HEK293 (cell line): ENCODE measurements around the gene TBX1.

Source experiments
- ZNF274 ChIP-seq, 2 experiments: fragments of 200-500 bp in 1 of 2; fragments of 450-650 bp in 1 of 2; sonication (Bioruptor generic) in 1 of 2; formaldehyde crosslinking in 1 of 2; IDR thresholded peaks; 2 replicates each; pipeline versions ENCODE4 v1.5.1 to v1.6.1; 2014 to 2016; ENCODE audit warnings: borderline replicate concordance in 1 of 2, inconsistent platforms in 1 of 2, low read length in 1 of 2, missing biosample characterization in 1 of 2, missing genetic modification characterization in 1 of 2
- ZNF335 ChIP-seq: fragments of 450-650 bp; formaldehyde crosslinking; conservative IDR thresholded peaks from 2 replicates; pipeline ENCODE4 v1.5.1; 2016; ENCODE audit warnings: missing biosample characterization, missing genetic modification characterization
- ZNF548 ChIP-seq: fragments of 450-650 bp; formaldehyde crosslinking; IDR thresholded peaks from 2 replicates; pipeline ENCODE4 v1.5.1; 2016; ENCODE audit warnings: missing biosample characterization, missing genetic modification characterization
- ZNF549 ChIP-seq: fragments of 450-650 bp; IDR thresholded peaks from 2 replicates; pipeline ENCODE4 v1.5.1; 2018; ENCODE audit warnings: missing biosample characterization, missing genetic modification characterization, mild to moderate bottlenecking, inconsistent platforms, moderate library complexity
- ZNF629 ChIP-seq: fragments of 450-650 bp; formaldehyde crosslinking; IDR thresholded peaks from 2 replicates; pipeline ENCODE4 v1.5.1; 2017; ENCODE audit warnings: missing biosample characterization, missing genetic modification characterization
- TF ChIP-seq, protein P1 (sequence below): fragments of 450-650 bp; formaldehyde crosslinking; IDR thresholded peaks from 2 replicates; pipeline ENCODE4 v1.5.1; 2016; ENCODE audit warnings: missing biosample characterization, missing genetic modification characterization
- TF ChIP-seq, protein P2 (sequence below): fragments of 450-650 bp; formaldehyde crosslinking; IDR thresholded peaks from 2 replicates; pipeline ENCODE4 v1.5.1; 2016; ENCODE audit warnings: missing biosample characterization, missing genetic modification characterization

DNA sequence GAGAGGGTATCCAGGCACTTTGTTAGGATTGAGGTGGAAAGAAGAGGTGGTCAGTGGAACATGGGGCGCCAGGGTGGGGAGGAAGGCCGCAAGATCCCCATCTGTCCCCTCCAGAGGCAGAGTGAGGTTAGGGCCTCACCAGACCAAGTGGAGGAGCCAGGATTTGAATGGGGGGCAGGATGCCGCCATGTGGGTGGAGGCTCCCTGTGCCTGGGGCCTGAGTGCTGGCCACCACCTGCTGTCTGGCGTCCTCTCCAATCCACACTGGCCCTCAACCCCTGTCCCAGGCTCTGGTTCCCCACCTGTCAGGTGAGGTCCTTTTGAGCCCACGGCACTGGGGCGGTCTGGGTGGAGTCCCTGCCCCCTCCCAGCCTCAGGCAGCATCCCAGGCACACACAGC is 17.5 kb upstream of the TBX1 start:
- TF ChIP-seq, protein P1, sequence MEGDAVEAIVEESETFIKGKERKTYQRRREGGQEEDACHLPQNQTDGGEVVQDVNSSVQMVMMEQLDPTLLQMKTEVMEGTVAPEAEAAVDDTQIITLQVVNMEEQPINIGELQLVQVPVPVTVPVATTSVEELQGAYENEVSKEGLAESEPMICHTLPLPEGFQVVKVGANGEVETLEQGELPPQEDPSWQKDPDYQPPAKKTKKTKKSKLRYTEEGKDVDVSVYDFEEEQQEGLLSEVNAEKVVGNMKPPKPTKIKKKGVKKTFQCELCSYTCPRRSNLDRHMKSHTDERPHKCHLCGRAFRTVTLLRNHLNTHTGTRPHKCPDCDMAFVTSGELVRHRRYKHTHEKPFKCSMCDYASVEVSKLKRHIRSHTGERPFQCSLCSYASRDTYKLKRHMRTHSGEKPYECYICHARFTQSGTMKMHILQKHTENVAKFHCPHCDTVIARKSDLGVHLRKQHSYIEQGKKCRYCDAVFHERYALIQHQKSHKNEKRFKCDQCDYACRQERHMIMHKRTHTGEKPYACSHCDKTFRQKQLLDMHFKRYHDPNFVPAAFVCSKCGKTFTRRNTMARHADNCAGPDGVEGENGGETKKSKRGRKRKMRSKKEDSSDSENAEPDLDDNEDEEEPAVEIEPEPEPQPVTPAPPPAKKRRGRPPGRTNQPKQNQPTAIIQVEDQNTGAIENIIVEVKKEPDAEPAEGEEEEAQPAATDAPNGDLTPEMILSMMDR (tag by site-specific recombination): no peak
- TF ChIP-seq ZNF548 (tag by site-specific recombination): no peak
- no peak for TF ChIP-seq ZNF549 (tag by site-specific recombination)
- TF ChIP-seq ZNF274 (IDR thresholded peaks at IDR 0.05; ENCODE audit: low read length): no peak
- TF ChIP-seq ZNF274 (tag by site-specific recombination; IDR thresholded peaks at IDR 0.05; ENCODE audit: borderline replicate concordance): no peak
- TF ChIP-seq ZNF335: no peak
- TF ChIP-seq, protein P2, sequence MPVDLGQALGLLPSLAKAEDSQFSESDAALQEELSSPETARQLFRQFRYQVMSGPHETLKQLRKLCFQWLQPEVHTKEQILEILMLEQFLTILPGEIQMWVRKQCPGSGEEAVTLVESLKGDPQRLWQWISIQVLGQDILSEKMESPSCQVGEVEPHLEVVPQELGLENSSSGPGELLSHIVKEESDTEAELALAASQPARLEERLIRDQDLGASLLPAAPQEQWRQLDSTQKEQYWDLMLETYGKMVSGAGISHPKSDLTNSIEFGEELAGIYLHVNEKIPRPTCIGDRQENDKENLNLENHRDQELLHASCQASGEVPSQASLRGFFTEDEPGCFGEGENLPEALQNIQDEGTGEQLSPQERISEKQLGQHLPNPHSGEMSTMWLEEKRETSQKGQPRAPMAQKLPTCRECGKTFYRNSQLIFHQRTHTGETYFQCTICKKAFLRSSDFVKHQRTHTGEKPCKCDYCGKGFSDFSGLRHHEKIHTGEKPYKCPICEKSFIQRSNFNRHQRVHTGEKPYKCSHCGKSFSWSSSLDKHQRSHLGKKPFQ (tag by site-specific recombination): no peak
- TF ChIP-seq ZNF629 (tag by site-specific recombination): no peak
